Stimulated activated naive CD4-positive, alpha-beta T cell (primary cell): ENCODE results near the gene CEACAM21.

ENCODE experiments used
- DNase-seq, 6 experiments: peaks; one replicate each; lab custom pipeline; 2025; lab: John Stamatoyannopoulos, UW

The CEACAM21 gene

GRCh38 chr19:41584260-41584810 lies 8.4 kb downstream of the CEACAM21 start:
- no peak for DNase-seq

- DNase-seq, result no peak
Observed at GRCh38 chr19:41584931-41585330, 9.0 kb downstream of the CEACAM21 start.

GRCh38 chr19:41586064-41586463 lies 10.1 kb downstream of the CEACAM21 start:
- DNase-seq, result no peak

- DNase-seq, result no peak
Observed at GRCh38 chr19:41587101-41587837, 11.3 kb downstream of the CEACAM21 start.

GRCh38 chr19:41587838-41588210 lies 11.9 kb downstream of the CEACAM21 start:
- no peak for DNase-seq

- no peak for DNase-seq
Observed at GRCh38 chr19:41588497-41589209, 12.7 kb downstream of the CEACAM21 start.

- no peak for DNase-seq
Observed at GRCh38 chr19:41589371-41589770, 13.4 kb downstream of the CEACAM21 start.

GRCh38 chr19:41590936-41591335 lies 15.0 kb downstream of the CEACAM21 start:
- DNase-seq, result no peak

GRCh38 chr19:41591951-41592562 lies 16.1 kb downstream of the CEACAM21 start:
- DNase-seq, result no peak

GRCh38 chr19:41595258-41595889 lies 19.4 kb downstream of the CEACAM21 start:
- DNase-seq, result peak; percentile 30 to 72 (median 52)

GRCh38 chr19:41595890-41596280 lies 19.9 kb downstream of the CEACAM21 start:
- DNase-seq, result no peak

- peak; percentile 34 to 80 (median 66) for DNase-seq
Observed at GRCh38 chr19:41597600-41598041, 21.7 kb downstream of the CEACAM21 start.

GRCh38 chr19:41599175-41599966 lies 23.4 kb downstream of the CEACAM21 start:
- DNase-seq, result no peak

- DNase-seq, result no peak
Observed at GRCh38 chr19:41601771-41602170, 25.8 kb downstream of the CEACAM21 start.

GRCh38 chr19:41604831-41605230 lies 28.9 kb downstream of the CEACAM21 start:
- DNase-seq, result no peak

GRCh38 chr19:41606215-41606837 lies 30.4 kb downstream of the CEACAM21 start:
- DNase-seq, result no peak

GRCh38 chr19:41607668-41608067 lies 31.7 kb downstream of the CEACAM21 start:
- DNase-seq, result no peak

GRCh38 chr19:41610789-41611188 lies 34.8 kb downstream of the CEACAM21 start:
- no peak for DNase-seq

- DNase-seq, result no peak
Observed at GRCh38 chr19:41612483-41612882, 36.5 kb downstream of the CEACAM21 start.

GRCh38 chr19:41615207-41615606 lies 39.2 kb downstream of the CEACAM21 start:
- no peak for DNase-seq
